Measurements from ENCODE around the gene ZFP62. TPM values are rescaled to one million over a fixed set of nuclear protein-coding genes. Genes with fewer than 3 reads are reported as not detected.
A peak's percentile ranks its signal among the peaks of the same experiment; 100 is the strongest.

ZFP62 gene
- total RNA-seq, 1 experiment from 2014 or later = 20.6 TPM

- Histone ChIP-seq H3K4me3 (ENCODE audit: insufficient read depth, low read depth, low read length) (peak within 1 kb of the TSS; percentile 96), H3K27me3 (ENCODE audit: control insufficient read depth, insufficient read depth, low read length) (no peaks in the 10 kb centered on the region), H3K36me3 (replicated peaks; ENCODE audit: control insufficient read depth, insufficient read depth, low read length) (no peaks in the 10 kb centered on the region; the same call in none of the 2 replicates)
- DNase-seq = peak; percentile 98
Observed at GRCh38 chr5:180802325-180803180, 58.5 kb downstream of the ZFP62 start, which contains the start of gene MGAT1. MGAT1 (minus strand) TSS chr5:180802806; CDS start chr5:180792971, 9,835 bp downstream.

GRCh38 chr5:180801596-180802324 is 59.3 kb downstream of the ZFP62 start:
- no peaks in the 10 kb centered on the region; the same call in 1 of the 2 replicates for H3K36me3 ChIP-seq (replicated peaks; ENCODE audit: control insufficient read depth, insufficient read depth, low read length)
- peak; percentile 36 for DNase-seq
- H3K27me3 ChIP-seq (ENCODE audit: control insufficient read depth, insufficient read depth, low read length) = no peaks in the 10 kb centered on the region
- H3K4me3 ChIP-seq (ENCODE audit: insufficient read depth, low read depth, low read length) = peak overlapping the region; percentile 96

DNA sequence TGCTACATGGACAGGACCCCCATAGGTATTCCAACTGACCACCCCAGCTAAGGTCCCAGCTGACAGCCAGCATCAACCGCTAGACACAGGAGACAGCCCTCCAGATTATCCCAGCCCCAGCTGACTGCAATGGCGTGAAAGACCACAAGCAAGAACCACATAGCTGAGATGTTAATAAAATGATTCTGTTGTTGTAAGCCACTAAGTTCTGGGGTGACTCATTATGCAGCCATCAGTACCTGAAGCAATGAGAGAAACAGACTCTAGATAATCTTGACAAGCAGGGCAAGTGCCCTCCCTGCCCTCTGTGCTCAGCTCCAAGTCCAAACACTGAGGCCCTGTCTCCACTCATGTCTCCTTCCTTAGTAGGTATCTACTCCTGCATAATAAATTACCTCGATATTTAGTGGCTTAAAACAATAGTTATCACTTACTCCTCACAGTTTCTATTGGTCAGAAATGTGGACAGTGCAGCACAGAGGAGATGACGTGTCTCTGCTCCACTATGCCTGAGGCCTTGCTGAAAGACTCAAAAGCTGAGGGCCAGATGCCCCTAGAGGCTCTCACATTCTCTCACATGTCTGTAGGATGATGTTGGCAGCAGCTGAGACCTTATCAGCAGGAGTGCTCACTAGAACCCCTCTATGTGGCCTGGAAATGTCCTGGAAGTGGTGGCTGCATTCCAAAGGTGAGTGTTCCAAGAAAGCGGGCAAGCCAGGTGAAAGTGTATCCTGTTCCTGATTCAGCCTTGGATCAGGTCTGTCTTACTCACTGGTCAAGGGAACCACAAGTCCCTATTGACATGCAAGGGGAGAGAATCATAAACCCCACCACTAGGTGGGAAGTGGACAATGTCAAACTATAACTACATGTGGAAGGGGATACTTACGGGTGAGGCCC is 60.9 kb downstream of the ZFP62 start:
- no peak overlapping the region for H3K4me3 ChIP-seq (ENCODE audit: insufficient read depth, low read depth, low read length)
- DNase-seq = no peak
- H3K36me3 ChIP-seq (replicated peaks; ENCODE audit: control insufficient read depth, insufficient read depth, low read length) = peaks cover 2% of the 10 kb centered on the region; the same call in 1 of the 2 replicates
- no peaks in the 10 kb centered on the region for H3K27me3 ChIP-seq (ENCODE audit: control insufficient read depth, insufficient read depth, low read length)

DNA sequence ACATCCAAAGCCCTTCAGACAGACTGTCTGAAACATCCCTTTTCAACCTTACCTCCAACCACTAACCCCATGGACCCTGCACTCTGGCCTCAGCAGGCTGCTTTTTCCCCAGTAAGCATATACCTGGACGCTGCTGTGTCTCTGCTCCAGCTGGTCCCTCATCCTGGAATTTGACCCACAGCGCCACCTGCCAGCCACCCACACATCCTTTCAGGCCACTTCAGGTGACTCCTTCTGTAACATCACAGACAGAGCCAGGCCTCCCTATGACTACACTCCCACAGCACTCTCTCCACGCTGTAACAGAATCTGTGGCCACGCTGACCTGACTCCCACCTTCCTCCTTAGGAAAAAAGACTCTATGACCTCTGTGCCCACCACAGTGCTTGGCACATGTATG is 61.9 kb downstream of the ZFP62 start:
- peaks cover 2% of the 10 kb centered on the region; the same call in 1 of the 2 replicates for H3K36me3 ChIP-seq (replicated peaks; ENCODE audit: control insufficient read depth, insufficient read depth, low read length)
- H3K27me3 ChIP-seq (ENCODE audit: control insufficient read depth, insufficient read depth, low read length) = no peaks in the 10 kb centered on the region
- H3K4me3 ChIP-seq (ENCODE audit: insufficient read depth, low read depth, low read length) = no peak overlapping the region
- peak; percentile 77 for DNase-seq

- no peak for DNase-seq
- no peaks in the 10 kb centered on the region for H3K27me3 ChIP-seq (ENCODE audit: control insufficient read depth, insufficient read depth, low read length)
- H3K36me3 ChIP-seq (replicated peaks; ENCODE audit: control insufficient read depth, insufficient read depth, low read length) = peaks cover 2% of the 10 kb centered on the region; the same call in 1 of the 2 replicates
- H3K4me3 ChIP-seq (ENCODE audit: insufficient read depth, low read depth, low read length) = no peak overlapping the region
Observed at GRCh38 chr5:180798193-180798592, 62.9 kb downstream of the ZFP62 start.

Other genes with a start within 250 kb of the ZFP62 start
- 7.2 and 13.8 TPM in 2 replicates for gene FLT4, start 211.7 kb downstream of the ZFP62 start, total RNA-seq (2014; rRNA removed; shearing (Covaris generic))
- gene OR2Y1, start 121.2 kb downstream of the ZFP62 start, total RNA-seq (2014; rRNA removed; shearing (Covaris generic)) = not detected in 2 replicates
- 76.1 and 77.8 TPM in 2 replicates for gene MGAT1, start 58.5 kb downstream of the ZFP62 start, total RNA-seq (2014; rRNA removed; shearing (Covaris generic))
- gene BTNL8, start 37.9 kb upstream of the ZFP62 start, total RNA-seq (2014; rRNA removed; shearing (Covaris generic)) = 0.21 and 0.22 TPM in 2 replicates
- not detected in 2 replicates for gene BTNL3, start 127.6 kb upstream of the ZFP62 start, total RNA-seq (2014; rRNA removed; shearing (Covaris generic))
- 0.31 and 1.1 TPM in 2 replicates for gene BTNL9, start 179.0 kb upstream of the ZFP62 start, total RNA-seq (2014; rRNA removed; shearing (Covaris generic))